SU-DHL-6 (cell line): Measurements from ENCODE around the gene PODN.

Experiments used
- EZH2phosphoT487 ChIP-seq: fragments of 200-600 bp; sonication (generic), shearing (Covaris generic); conservative IDR thresholded peaks from 2 replicates; pipeline ENCODE4 v1.6.1; 2018; ENCODE audit warnings: mild to moderate bottlenecking, antibody characterized with exemption, low read length, moderate library complexity, mixed read lengths
- TF ChIP-seq, protein P1 (sequence below): fragments of 200-600 bp; sonication (generic); IDR thresholded peaks from one replicate; pipeline ENCODE4 v1.5.1; 2017; ENCODE audit warnings: antibody characterized with exemption, mild to moderate bottlenecking, low read length, moderate library complexity; ENCODE audit not compliant: insufficient read depth, poor library complexity, severe bottlenecking

DNA sequence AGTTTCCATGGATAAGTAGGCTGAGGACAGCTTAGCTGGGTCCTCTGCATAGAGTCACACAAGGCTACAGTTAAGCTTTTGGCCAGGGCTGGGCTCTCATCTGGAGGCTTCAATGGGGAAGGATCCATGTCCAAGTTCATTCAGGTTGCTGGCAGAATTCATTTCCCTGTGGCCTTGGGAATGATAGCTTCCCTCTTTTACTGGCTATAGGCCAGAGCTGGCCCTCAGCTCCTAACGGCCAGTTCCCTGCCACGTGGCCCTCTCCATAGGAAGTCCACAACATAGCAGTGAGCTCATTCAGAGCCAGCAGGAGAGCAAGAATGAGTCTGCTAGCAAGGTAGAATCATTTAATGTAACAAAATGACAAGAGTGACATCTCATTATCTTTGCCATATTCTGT lies 15.1 kb upstream of the PODN start:
- TF ChIP-seq EZH2phosphoT487: no peak
- TF ChIP-seq, protein P1, sequence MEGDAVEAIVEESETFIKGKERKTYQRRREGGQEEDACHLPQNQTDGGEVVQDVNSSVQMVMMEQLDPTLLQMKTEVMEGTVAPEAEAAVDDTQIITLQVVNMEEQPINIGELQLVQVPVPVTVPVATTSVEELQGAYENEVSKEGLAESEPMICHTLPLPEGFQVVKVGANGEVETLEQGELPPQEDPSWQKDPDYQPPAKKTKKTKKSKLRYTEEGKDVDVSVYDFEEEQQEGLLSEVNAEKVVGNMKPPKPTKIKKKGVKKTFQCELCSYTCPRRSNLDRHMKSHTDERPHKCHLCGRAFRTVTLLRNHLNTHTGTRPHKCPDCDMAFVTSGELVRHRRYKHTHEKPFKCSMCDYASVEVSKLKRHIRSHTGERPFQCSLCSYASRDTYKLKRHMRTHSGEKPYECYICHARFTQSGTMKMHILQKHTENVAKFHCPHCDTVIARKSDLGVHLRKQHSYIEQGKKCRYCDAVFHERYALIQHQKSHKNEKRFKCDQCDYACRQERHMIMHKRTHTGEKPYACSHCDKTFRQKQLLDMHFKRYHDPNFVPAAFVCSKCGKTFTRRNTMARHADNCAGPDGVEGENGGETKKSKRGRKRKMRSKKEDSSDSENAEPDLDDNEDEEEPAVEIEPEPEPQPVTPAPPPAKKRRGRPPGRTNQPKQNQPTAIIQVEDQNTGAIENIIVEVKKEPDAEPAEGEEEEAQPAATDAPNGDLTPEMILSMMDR: no peak
